ENCODE data around the gene TERB1.

TERB1 gene, protein sequence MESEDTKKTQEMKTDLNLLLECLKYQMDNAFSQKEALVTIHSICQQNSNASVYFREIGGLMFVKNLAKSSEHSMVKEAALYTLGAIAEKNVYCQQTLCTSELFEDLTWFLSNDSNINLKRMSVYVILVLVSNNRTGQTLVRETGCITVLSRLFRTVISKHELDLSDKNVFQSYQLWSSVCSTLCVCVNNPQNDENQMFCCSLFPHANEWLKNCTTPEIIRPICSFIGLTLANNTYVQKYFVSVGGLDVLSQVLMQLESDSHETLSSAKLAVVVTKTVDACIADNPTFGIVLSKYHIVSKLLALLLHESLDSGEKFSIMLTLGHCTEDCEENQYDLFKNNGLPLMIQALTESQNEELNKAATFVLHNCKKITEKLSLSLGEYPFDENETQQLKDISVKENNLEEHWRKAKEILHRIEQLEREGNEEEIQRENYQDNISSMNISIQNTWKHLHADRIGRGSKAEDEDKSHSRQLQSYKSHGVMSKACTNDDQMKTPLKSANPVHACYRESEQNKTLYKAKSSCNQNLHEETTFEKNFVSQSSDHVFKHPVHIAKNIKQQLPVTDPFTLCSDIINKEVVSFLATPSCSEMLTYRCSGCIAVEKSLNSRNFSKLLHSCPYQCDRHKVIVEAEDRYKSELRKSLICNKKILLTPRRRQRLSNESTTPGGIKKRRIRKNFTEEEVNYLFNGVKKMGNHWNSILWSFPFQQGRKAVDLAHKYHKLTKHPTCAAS

DNA sequence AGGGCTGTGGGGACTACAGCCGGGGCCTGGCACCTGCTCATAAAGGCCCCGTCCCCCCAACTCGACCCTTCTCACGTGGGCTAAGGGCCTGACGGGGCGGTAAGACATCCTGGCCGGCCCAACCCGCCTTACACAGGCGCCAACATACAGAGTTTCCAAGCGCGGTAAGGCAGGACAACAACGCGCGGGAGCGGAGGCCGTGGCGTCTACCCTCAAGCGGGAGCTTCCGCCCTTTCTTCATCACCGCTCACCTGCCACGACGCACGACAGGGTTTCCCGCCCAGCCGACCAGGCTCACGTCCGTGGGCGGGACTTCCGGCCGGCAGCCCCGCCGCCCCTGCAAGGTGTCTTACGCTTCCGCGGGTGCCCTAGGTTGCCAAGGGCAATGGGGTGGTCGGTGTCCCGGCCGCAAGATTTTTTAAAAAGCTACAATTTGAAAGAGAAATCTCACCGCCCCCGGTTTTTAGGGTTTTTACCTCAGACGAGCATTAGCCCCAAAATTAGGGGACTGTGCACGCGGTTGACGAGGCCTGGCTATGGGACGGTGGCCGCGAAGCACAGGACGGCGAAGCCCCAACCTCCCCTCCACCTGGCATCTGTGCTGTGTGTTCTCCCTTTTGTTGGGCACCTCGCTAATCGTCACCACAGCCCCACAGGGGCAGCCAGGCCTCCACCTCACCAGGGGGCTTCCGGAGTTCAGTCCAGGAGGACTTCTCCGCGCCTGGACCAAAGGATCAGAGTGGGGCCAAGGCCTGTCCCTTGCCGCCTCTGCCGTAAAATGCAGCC, at the start of gene TERB1:
Gene TERB1 (minus strand): TSS at position 265 of the 786 bp plus-strand sequence. CDS start 4,786 bp downstream, outside the sequence.
- no peak for DNase-seq (ENCODE audit: low spot score)

DNA sequence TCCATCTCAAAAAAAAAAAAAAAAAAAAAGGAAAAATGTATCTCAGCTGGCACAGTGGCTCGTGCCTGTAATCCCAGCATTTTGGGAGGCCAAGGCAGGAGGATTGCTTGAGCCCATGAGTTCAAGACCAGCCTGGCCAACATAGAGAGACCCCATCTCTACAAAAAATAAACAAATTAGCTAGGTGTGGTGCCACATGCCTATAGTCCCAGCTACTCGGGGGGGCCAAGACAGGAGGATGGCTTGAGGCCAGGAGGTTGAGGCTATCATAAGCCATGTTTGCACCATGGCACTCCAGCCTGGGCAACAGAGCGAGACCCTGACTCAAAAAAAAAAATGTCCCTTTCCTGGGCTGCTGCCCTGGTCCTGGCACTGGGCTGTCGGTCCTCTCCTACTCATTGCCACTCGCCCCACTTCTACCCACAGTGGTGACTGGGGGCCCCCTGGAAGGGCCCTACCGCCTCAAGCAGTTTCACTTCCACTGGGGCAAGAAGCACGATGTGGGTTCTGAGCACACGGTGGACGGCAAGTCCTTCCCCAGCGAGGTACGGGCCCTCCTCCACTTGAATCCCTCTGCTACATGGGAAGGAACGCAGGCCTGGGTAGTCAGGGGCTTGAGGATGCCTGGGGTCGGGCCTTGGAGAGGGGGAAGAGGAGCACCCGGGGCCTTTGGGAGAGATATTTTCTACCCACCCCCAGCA, 48.9 kb upstream of the TERB1 start:
- no peak for DNase-seq (ENCODE audit: low spot score)

DNA sequence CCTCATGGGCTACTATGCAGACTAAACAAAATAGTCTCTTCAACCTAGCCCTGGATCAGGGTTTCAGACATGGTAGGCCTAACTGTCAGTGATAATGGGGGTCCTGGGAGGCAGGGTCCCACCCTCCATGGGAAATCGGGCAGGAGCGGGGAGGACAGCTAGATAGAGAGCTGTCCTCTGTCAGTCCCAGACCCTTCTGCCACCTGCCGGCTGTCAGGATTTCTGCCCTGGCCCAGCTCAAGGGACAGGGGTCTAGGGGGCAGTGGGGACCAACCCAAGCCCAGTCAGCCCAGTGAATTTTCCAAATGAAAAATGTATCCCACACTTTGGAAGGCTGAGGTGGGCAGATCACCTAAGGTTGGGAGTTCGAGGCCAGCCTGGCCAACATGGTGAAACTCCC, 48.2 kb upstream of the TERB1 start:
- no peak for DNase-seq (ENCODE audit: low spot score)

DNA sequence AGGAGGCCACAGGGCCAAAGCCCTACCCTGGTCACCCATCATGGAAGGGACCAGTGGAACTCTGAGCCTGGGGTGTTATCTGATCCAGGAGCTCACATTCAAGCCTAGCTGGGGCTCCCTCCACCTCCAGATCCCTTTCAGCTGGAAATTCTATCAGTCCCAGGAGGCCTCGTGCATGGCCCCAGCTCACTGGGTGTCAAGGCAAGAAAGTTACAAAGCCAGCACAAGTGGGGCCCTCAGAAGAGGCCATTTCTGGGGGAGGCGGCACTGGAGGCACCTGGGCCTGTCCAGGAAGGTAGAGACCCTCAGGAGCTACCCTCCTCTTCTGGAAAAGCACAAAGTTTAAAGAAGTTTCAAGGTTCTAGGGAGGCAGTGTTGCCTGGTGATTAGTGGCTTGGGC, 47.6 kb upstream of the TERB1 start:
- no peak for DNase-seq (ENCODE audit: low spot score)

DNA sequence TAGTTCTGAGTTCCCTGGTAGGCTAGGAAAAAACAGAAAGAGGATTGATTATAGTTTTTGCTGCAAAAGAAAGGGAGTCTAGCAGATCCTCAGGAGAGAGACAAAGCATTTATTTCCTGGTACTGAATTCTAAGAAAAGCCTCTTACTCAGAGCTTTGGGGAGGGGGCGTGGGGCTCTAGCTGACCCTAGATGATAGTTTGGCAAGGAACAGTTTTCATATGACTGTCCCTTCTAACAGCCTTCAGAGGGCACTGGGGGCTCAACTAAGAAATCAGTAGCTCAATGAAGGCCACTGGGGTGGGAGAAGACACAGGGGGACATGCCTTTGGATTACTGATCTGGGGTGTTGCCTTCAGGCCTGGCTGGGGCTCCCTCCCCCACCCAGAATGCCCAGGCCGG, 46.8 kb upstream of the TERB1 start:
- no peak for DNase-seq (ENCODE audit: low spot score)

DNA sequence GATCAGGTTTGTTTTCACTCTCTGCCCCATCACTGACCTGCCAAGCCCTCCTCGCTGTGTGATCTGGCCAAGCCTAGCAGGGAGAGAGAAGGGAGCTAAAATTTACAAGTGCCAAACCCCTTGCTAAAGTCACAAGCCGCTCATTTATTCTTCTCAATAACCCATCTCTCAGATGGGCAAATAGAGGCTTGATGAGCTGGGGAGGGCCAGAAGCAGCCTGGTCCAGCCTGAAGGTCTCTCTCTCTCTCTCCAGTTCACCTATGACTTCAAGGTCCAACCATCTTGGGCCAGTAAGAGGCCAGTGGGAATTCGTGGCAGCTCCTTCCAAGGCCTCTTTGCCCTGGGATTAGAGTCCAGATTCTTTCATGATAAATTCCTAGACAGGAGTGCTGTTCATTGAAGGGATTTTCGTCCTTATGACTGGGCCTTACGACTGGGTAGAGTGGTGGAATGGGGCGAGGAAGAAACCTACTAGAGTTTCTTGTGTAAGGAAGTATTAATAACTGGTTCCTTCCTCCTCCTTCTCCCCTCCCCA, 46.2 kb upstream of the TERB1 start:
- no peak for DNase-seq (ENCODE audit: low spot score)

DNA sequence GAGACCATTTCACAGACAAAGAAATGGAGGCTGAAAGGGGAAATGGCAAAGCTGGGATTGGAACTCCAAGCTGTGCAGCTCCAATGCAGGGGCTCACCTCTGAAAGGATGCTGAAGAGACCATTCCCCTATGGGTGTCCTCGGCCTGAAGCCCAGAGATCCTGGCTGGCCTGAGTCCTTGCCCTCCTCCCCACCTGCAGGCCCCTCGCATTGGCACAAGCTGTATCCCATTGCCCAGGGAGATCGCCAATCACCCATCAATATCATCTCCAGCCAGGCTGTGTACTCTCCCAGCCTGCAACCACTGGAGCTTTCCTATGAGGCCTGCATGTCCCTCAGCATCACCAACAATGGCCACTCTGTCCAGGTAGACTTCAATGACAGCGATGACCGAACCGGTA, 45.4 kb upstream of the TERB1 start:
- DNase-seq (ENCODE audit: low spot score) = no peak

DNA sequence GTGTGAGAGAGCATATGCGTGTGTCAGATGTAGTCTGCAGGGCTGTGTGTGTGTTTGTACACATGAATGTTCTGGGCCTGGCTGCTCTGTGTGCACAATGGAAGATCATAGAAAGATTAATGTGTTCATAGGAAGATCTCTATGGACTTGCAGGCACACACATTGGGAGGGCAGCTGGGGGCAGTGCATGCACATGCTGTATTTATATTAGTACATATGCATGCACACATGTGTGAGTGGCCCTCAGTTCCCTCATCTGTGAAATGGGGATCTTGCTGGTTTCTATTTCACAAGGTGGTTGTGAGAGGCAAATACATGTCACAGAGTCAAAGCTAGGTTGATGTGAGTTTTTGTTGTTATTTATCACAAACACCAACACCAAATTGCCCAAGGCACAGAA, 44.9 kb upstream of the TERB1 start:
- no peak for DNase-seq (ENCODE audit: low spot score)

DNA sequence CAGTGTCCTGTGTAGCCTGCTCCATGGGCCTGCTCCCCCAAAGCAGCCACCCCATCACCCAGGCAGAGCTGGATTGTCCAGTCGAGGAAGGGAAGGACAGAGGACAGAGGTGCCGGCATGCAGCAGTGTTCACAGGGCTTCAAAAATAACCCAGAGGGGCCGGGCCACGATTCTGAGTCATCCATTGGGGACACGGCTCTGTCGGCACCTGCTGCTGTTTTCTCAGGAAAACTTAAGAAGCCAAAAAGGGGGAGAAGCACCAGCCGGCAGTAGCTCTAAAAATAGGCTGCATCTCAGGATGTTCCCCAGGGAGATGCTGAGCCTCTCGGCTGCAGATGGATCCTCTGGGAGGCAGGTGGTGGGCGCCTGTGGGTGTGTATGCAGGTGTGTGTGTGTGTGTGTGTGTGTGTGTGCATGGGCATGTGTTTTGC, 44.4 kb upstream of the TERB1 start:
- DNase-seq (ENCODE audit: low spot score) = no peak

DNA sequence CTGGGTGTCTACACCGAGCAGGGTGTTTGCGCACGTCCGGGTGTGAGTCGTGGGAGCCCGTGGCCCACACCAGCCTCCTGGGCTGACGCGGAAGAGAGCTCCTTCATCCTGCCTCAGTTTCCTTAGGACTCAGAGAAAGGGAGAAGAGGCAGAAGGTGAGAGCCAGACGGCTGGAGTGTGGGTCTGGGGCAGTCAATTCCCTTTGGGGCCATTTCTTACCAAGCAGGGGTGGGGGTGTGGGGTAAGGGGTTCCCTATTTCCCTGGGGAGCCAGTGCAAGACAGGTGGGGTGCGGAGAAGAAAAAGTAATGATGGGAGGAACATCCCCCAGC, 43.7 kb upstream of the TERB1 start:
- no peak for DNase-seq (ENCODE audit: low spot score)

DNA sequence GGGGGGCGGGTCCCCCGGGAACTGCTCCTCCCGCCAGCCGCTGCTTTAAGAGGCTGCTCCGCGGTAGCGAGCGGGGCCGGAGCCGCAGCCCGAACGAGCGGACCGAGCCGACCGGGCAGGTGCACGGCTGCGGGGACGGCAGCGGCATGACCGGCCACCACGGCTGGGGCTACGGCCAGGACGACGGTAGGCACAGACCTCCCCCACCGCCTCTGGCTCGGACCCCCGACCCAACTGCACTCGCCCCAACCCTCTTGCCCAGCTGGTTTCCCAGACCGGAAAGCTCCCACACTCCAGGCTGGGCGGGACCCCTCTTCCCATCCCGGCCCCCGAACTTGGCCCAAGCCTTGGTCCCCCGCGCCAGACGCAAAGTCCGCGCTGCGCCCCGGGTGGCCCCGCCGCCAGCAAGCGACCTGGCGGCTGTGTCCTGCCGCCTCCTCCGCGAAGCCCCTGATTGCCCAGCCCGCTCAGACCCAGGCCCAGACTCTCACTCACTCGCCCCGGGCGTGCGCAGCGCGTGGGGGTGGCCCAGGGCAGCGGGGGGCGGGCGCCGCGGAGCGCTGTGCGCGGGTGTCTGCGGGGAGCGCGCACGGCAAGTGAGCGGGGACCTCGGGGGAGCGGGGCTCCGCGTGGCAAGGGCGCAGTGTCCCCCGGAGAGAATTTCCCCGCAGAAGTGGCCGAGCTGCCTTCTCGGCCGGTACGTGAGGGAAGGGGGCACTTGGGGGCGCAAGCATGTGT, 43.1 kb upstream of the TERB1 start, which contains the start of gene CA7:
Gene CA7 (plus strand): TSS at position 73 of the 738 bp plus-strand sequence. CDS start 74 bp downstream, at position 147.
- no peak for DNase-seq (ENCODE audit: low spot score)

DNA sequence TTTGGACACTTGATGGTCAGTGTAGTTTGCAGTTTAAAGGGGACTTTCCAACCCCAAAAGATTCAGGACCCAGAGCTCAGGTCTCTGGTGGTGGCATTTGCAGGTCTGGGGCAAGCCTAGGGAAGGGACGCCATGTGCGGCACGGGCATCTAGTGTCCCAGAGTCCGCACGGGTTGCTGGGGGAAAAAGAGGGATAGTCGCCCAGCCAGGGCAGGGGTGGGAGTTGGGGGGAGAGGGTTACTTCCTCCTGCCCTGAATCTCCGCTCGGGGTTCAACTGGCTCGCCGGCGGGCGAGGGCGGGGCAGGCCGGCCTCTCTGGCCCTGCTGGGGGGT, 42.6 kb upstream of the TERB1 start:
- DNase-seq (ENCODE audit: low spot score) = no peak

DNA sequence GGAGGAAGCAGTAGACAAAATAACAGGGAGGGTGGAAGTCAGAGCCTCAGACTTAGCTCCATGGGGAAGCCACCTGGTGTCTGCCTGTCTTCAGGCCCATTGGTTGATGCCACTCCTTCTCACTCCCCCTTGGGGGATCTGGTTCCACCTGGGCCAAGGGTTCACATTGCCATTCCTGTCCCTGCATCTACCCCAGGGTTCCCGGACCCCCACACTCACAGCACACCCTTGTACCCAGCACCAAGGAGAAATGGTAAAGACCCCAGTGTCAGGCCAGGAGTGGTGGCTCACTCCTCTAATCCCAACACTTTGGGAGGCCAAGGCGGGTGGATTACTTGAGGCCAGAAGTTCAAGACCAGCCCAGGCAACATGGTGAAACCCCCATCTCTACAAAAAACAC, 41.8 kb upstream of the TERB1 start:
- DNase-seq (ENCODE audit: low spot score) = no peak

DNA sequence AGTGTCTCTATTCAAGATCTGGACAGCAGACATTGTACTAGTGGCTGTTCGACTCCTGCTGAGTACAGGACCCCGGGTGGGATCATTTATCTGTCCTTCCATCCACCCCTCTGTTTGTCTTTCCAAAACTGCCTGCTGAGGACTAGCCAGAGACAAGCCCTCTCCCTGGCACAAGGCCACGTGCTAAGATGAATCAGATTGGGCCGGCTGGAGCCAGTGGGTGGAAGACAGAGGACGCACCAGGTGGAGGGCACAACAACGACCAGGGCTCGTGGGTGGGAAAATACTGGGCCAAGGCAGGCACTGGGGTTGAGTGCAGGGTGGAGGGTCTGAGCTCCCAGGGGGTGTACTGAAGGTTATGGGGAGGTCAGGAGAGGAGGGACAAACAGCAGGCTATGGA, 41.4 kb upstream of the TERB1 start:
- no peak for DNase-seq (ENCODE audit: low spot score)

DNA sequence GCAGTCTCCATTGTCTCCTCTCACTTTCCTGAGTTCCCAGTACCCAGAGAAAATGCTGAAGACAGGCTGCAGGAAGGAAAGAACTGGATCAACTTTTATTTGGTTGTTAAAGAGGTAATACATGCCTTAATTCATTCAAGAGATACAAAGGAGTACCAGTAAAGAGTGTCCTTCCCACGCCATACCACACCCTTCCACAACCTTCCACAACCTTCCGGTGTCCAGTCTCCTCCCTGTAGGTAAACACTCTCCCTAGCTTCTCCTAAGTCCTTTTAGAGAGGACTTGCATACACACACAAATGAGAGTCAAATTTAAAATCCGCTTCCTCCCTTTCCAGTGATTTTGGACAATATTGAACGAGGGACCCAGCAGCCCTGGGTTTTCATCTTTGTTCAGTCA, 40.0 kb upstream of the TERB1 start:
- no peak for DNase-seq (ENCODE audit: low spot score)

DNA sequence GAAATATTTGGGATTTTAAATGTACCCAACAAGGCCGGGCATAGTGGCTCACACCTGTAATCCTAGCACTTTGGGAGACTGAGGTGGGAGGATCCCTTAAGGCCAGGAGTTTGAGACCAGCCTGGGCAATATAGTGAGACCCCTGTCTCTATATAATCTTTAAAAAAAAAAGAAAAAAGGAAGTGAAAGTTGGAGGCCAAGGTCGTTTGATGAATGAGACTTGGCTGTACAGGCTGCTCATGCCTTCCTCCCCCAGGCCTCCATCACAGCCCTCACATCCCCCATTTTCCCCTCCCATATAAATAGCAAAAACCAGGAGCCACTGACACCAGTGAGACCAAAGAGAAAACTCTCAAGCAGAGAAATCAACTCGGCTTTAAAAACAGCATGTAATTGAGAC, 39.5 kb upstream of the TERB1 start:
- no peak for DNase-seq (ENCODE audit: low spot score)

DNA sequence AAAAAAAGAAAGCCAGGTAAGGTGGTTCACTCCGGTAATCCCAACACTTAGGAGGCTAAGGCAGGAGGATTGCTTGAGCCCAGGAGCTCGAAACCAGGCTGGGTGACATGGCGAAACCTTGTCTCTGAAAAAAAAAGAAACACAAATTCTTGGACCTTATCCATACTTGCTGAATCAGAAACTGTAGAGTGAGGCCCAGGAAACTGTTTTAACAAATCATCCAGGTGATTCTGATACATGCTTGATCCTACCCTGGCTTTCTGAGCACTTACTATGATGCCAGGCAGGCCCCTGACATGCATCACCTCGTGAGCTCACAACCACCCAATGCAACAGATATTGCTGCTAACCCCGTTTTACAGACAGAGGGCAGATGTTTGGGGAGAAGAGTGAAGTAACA, 33.4 kb upstream of the TERB1 start:
- no peak for DNase-seq (ENCODE audit: low spot score)

DNA sequence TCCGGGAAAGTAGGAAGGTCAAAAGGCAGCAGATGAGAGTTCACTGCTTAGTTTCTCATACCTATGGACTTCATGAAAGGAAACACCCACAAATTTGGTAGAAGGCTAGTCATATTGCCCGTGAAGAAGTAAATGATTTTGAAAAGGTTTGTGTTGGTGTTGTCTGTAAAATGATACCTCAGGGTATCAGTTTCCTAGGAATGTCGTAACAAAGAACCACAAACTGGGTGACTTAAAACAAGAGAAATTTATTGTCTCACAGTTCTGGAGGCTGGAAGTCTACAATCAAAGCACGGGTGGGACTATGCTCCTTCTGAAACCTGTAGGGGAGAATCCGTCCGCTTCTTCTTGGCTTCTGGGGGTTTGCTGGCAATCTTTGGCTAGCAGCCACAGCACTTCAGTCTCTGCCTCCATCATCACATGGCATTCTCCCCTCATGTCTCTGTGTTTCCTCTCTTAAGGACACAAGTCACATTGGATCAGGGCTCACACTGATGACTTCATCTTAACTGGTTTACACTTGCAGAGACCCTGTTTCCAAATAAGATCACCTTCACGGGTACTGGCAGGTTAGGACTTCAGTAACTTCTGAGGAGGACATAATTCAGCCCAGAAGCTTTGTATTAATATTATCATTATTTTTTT, 31.4 kb upstream of the TERB1 start:
- no peak for DNase-seq (ENCODE audit: low spot score)

DNA sequence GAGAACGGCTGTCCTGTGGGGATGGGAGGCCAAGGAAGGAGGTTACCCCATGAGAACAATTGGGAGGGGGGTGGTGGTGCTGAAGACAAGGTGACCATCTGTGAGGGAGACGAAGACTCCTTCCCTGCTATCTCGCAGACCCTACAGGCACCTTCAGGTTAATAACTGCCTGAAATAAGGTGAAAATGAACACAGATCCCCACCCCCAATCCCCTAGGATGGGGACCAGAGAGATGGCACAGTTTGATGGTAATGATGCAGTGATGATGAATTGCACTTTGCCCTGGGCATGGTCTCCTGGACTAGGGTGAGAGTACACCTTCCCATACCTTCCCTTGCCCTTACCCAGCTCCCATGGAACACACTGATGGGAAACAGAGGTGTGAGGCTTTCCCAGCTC, 30.8 kb upstream of the TERB1 start:
- DNase-seq (ENCODE audit: low spot score) = no peak
